Endothelial cell of umbilical vein (primary cell): Measurements from ENCODE around the gene NHSL2. TPM values are rescaled to one million over a fixed set of nuclear protein-coding genes. Genes with fewer than 3 reads are reported as not detected.

Experiments
- BruUV-seq: library from RNA; stranded (reverse); fragments of 400-500 nt; replicated peaks from 2 replicates; lab custom pipeline; 2021; lab: Mats Ljungman, UMichigan
- CTCF ChIA-PET: fragments of 300-600, 350-600 bp; sonication (Branson Sonifier 250); formaldehyde crosslinking; loops from one replicate; lab custom pipeline; 2021; ENCODE audit warnings: antibody characterized with exemption, inconsistent platforms; lab: Charles Lee
- POLR2A ChIA-PET: fragments of 300-600, 350-600 bp; sonication (Branson Sonifier 250); formaldehyde crosslinking; loops from one replicate; lab custom pipeline; 2021; ENCODE audit warnings: antibody characterized with exemption, inconsistent platforms; lab: Charles Lee
- DNase-seq: peaks from one replicate; pipeline ENCODE4 v3.0.0-alpha.2; 2011; ENCODE audit warnings: low read depth, low spot score
- FAIRE-seq: peaks from 2 replicates; lab custom pipeline; 2011; peaks lifted over from hg19 to GRCh38; lab: Jason Lieb, UNC
- H2AFZ ChIP-seq: 2 replicates; pipeline ENCODE4 v1.6.0; 2012; ENCODE audit warnings: low read depth, low read length, control low read depth, inconsistent platforms
- H3K27ac ChIP-seq: 2 replicates; pipeline ENCODE4 v1.5.1; 2011; ENCODE audit warnings: low read depth, mild to moderate bottlenecking, control low read depth, low read length, moderate library complexity; ENCODE audit not compliant: insufficient read depth
- H3K27me3 ChIP-seq, 2 experiments: 2 replicates each; pipeline versions ENCODE4 v1.6.0 to v1.6.1; 2011; ENCODE audit warnings: low read length in 2 of 2, mixed read lengths in 1 of 2; ENCODE audit not compliant: control insufficient read depth in 2 of 2, insufficient read depth in 2 of 2
- H3K36me3 ChIP-seq, 2 experiments: 2 replicates in 1 of 2; 3 replicates in 1 of 2; pipeline ENCODE4 v1.5.1; 2011; ENCODE audit warnings: low read length in 2 of 2, mild to moderate bottlenecking in 1 of 2, moderate library complexity in 1 of 2; ENCODE audit not compliant: control insufficient read depth in 2 of 2, insufficient read depth in 2 of 2; ENCODE audit errors: extremely low read depth in 1 of 2
- H3K4me1 ChIP-seq: 3 replicates; pipeline ENCODE4 v1.5.1; 2011; ENCODE audit warnings: mild to moderate bottlenecking, low read length; ENCODE audit not compliant: control insufficient read depth, insufficient read depth; ENCODE audit errors: extremely low read depth
- H3K4me2 ChIP-seq: 2 replicates; pipeline ENCODE4 v1.6.1; 2011; ENCODE audit warnings: low read length, control low read depth, mixed read lengths; ENCODE audit not compliant: insufficient read depth
- H3K4me3 ChIP-seq, 3 experiments: fragments of 200-600 bp in 1 of 3; sonication (generic), shearing (Covaris generic) in 1 of 3; replicated peaks in 1 of 3; 2 replicates each; pipeline ENCODE4 v1.5.1; 2011 to 2016; ENCODE audit warnings: control low read depth in 3 of 3, low read length in 3 of 3, mild to moderate bottlenecking in 2 of 3, inconsistent platforms in 1 of 3, low read depth in 1 of 3, moderate library complexity in 1 of 3; ENCODE audit not compliant: insufficient read depth in 1 of 3
- H3K79me2 ChIP-seq: 2 replicates; pipeline ENCODE4 v1.6.0; 2012; ENCODE audit warnings: low read length, inconsistent platforms; ENCODE audit not compliant: control insufficient read depth, insufficient read depth
- H3K9ac ChIP-seq: replicated peaks from 2 replicates; pipeline ENCODE3; 2011; ENCODE audit warnings: low read length, control low read depth; ENCODE audit not compliant: insufficient read depth; ENCODE audit errors: extremely low read depth
- H3K9me1 ChIP-seq: replicated peaks from 3 replicates; pipeline ENCODE4 v1.6.0; 2011; ENCODE audit warnings: mild to moderate bottlenecking, low read length; ENCODE audit not compliant: control insufficient read depth, insufficient read depth; ENCODE audit errors: extremely low read depth
- H3K9me3 ChIP-seq: replicated peaks from 2 replicates; pipeline ENCODE4 v1.5.1; 2012; ENCODE audit warnings: low read length, inconsistent platforms; ENCODE audit not compliant: control insufficient read depth, insufficient read depth
- H4K20me1 ChIP-seq: replicated peaks from 2 replicates; pipeline ENCODE3; 2011; ENCODE audit warnings: mild to moderate bottlenecking, low read length; ENCODE audit not compliant: control insufficient read depth, insufficient read depth; ENCODE audit errors: extremely low read depth
- EZH2 ChIP-seq: IDR thresholded peaks from 2 replicates; pipeline ENCODE4 v1.6.1; 2012; ENCODE audit warnings: borderline replicate concordance, low read depth, mild to moderate bottlenecking, moderate library complexity, low read length, inconsistent platforms; ENCODE audit not compliant: severe bottlenecking
- POLR2A ChIP-seq: IDR thresholded peaks from 2 replicates; pipeline ENCODE4 v1.6.1; 2012; ENCODE audit warnings: low read depth, mild to moderate bottlenecking, control low read depth, low read length
- POLR2AphosphoS5 ChIP-seq: IDR thresholded peaks from 2 replicates; pipeline ENCODE4 v1.6.1; 2012; ENCODE audit warnings: low read depth, mild to moderate bottlenecking, control low read depth, low read length, moderate library complexity; ENCODE audit not compliant: insufficient read depth
- dilution Hi-C: fragments of 300-500 bp; cut with MboI; formaldehyde crosslinking; loops from one replicate; pipeline ENCODE4 v1.15.0; 2019; ENCODE audit warnings: low sequenced_read_pairs; ENCODE audit not compliant: extremely low pct_ligation_motif_present
- intact Hi-C: fragments of 100-400 bp; cut with micrococcal nuclease; formaldehyde crosslinking; loops from one replicate; pipeline ENCODE4 v1.10.0; 2022
- polyA plus RNA-seq, 4 experiments: library from polyadenylated mRNA; depleted of rRNA in 3 of 4; stranded (reverse) in 3 of 4; unstranded in 1 of 4; fragments of >200 nt; gene quantifications; 2 replicates each; pipeline versions ENCODE4 v1.2.1 to v1.2.3, GENCODE V29; 2011 to 2012; ENCODE audit warnings: missing spikeins in 1 of 4
- total RNA-seq: library from RNA; stranded (reverse); gene quantifications from 2 replicates; pipeline ENCODE4 v1.2.3, GENCODE V29; 2021
- TF ChIP-seq, protein P1 (sequence below), 2 donors: IDR thresholded peaks; 1 replicate in 1 of 2; 2 replicates in 1 of 2; pipeline ENCODE4 v1.5.1; 2011; ENCODE audit warnings: low read length in 2 of 2, mild to moderate bottlenecking in 2 of 2, moderate library complexity in 2 of 2, control low read depth in 1 of 2, inconsistent platforms in 1 of 2, low read depth in 1 of 2; ENCODE audit not compliant: insufficient read depth in 1 of 2; ENCODE audit errors: extremely low read depth in 1 of 2

Gene NHSL2
- total and polyA plus RNA-seq, 2 donors (not counting 3 experiments of a cell fraction or from before 2014, with no cell fraction given) = 23.5 to 49.9 TPM

GRCh38 chrX:71910986-71911730 lies 513 bp downstream of the NHSL2 start:
- Histone ChIP-seq H3K27ac (no peak overlapping the region), H3K36me3 (no peaks in the 10 kb centered on the region), H3K4me3 (peak overlapping the region in 1 of 3 experiments; percentile 12), H3K27me3 (peaks cover 25 to 39% of the 10 kb centered on the region in 2 experiments), H3K4me2 (no peak overlapping the region), H4K20me1 (no peaks in the 10 kb centered on the region), H3K9ac (no peak overlapping the region), H2AFZ (no peak overlapping the region), H3K9me3 (no peaks in the 10 kb centered on the region), H3K79me2 (no peaks in the 10 kb centered on the region), H3K4me1 (no peaks in the 10 kb centered on the region), H3K9me1 (no peaks in the 10 kb centered on the region)
- CTCF ChIA-PET = no interaction called here
- BruUV-seq = no TSS peak
- no peak for DNase-seq
- POLR2A ChIA-PET = no interaction called here
- TF ChIP-seq POLR2A (no peak), EZH2 (peak; percentile 93)
- TF ChIP-seq, protein P1, sequence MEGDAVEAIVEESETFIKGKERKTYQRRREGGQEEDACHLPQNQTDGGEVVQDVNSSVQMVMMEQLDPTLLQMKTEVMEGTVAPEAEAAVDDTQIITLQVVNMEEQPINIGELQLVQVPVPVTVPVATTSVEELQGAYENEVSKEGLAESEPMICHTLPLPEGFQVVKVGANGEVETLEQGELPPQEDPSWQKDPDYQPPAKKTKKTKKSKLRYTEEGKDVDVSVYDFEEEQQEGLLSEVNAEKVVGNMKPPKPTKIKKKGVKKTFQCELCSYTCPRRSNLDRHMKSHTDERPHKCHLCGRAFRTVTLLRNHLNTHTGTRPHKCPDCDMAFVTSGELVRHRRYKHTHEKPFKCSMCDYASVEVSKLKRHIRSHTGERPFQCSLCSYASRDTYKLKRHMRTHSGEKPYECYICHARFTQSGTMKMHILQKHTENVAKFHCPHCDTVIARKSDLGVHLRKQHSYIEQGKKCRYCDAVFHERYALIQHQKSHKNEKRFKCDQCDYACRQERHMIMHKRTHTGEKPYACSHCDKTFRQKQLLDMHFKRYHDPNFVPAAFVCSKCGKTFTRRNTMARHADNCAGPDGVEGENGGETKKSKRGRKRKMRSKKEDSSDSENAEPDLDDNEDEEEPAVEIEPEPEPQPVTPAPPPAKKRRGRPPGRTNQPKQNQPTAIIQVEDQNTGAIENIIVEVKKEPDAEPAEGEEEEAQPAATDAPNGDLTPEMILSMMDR (IDR thresholded peaks at IDR 0.05; ENCODE audit: extremely low read depth in 1 of 2, insufficient read depth in 1 of 2, low read depth in 1 of 2, low read length in 2 of 2) = peak in 1 of 2 donors; percentile 26
- intact Hi-C loops = loop anchor here (1.0 kb wide), 1 partner anchor 215 kb away; no protein-coding TSS in a partner anchor
- dilution Hi-C loops = no loop called here
- FAIRE-seq = no peak

- H3K4me1 ChIP-seq = no peaks in the 10 kb centered on the region
- POLR2A ChIA-PET = no interaction called here
- dilution Hi-C loops (no loop called here), intact Hi-C loops (no loop called here)
- no peaks in the 10 kb centered on the region for H4K20me1 ChIP-seq
- H3K9me3 ChIP-seq = no peaks in the 10 kb centered on the region
- no peaks in the 10 kb centered on the region for H3K79me2 ChIP-seq
- no peaks in the 10 kb centered on the region for H3K36me3 ChIP-seq
- H3K9ac ChIP-seq = no peak overlapping the region
- H3K4me2 ChIP-seq = no peak overlapping the region
- FAIRE-seq (no peak), DNase-seq (no peak)
- no peak overlapping the region for H3K27ac ChIP-seq
- no peaks in the 10 kb centered on the region for H3K9me1 ChIP-seq
- no peak overlapping the region for H2AFZ ChIP-seq
- no peak overlapping the region for H3K4me3 ChIP-seq
- peaks cover 25 to 39% of the 10 kb centered on the region in 2 experiments for H3K27me3 ChIP-seq
- CTCF ChIA-PET = no interaction called here
- BruUV-seq = no TSS peak
- TF ChIP-seq POLR2AphosphoS5 (no peak), POLR2A (no peak), EZH2 (peak; percentile 84)
These were observed 1.0 kb downstream of the NHSL2 start for GRCh38 chrX:71911731-71912050.
